Activated T-cell treated with anti-CD3 and anti-CD28 coated beads, Interleukin-2, amount 50 U/mL, for 4 hours (primary cell): ENCODE results near the gene IMP4. TPM values are rescaled to one million over a fixed set of nuclear protein-coding genes. Genes with fewer than 3 reads are reported as not detected.
"Not testable (repeated sequence)": the region's sequence is repeated elsewhere in the genome, so short reads cannot be mapped to it uniquely, and the experiment has no call there.

ENCODE experiments used
- ATAC-seq, 2 donors: fragments of 200-7000 bp; cut with Tn5 transposase; one replicate each; pipeline ENCODE4 v1.10.0; 2021
- DNase-seq: peaks from one replicate; pipeline ENCODE4 v3.0.0-alpha.2; 2020
- H3K27me3 Mint-ChIP-seq: one replicate; pipeline ENCODE4 v1.8.0; 2021; ENCODE audit warnings: low read depth, mixed read lengths
- H3K36me3 Mint-ChIP-seq: one replicate; pipeline ENCODE4 v1.8.0; 2022; ENCODE audit warnings: mixed read lengths; ENCODE audit not compliant: insufficient read depth
- H3K4me1 Mint-ChIP-seq: one replicate; pipeline ENCODE4 v1.8.0; 2021; ENCODE audit warnings: low read depth, mixed read lengths
- H3K4me3 Mint-ChIP-seq: one replicate; pipeline ENCODE4 v1.8.0; 2021; ENCODE audit warnings: mild to moderate bottlenecking, moderate library complexity, mixed read lengths
- H3K9me3 Mint-ChIP-seq: one replicate; pipeline ENCODE4 v1.8.0; 2021; ENCODE audit warnings: mixed read lengths
- total RNA-seq, 3 donors: library from RNA; stranded (reverse); gene quantifications; one replicate each; pipeline ENCODE4 v1.2.1, GENCODE V29; 2021

Gene IMP4
- total RNA-seq, 3 donors from 2014 or later: 316 to 326 (median 319) TPM

DNA sequence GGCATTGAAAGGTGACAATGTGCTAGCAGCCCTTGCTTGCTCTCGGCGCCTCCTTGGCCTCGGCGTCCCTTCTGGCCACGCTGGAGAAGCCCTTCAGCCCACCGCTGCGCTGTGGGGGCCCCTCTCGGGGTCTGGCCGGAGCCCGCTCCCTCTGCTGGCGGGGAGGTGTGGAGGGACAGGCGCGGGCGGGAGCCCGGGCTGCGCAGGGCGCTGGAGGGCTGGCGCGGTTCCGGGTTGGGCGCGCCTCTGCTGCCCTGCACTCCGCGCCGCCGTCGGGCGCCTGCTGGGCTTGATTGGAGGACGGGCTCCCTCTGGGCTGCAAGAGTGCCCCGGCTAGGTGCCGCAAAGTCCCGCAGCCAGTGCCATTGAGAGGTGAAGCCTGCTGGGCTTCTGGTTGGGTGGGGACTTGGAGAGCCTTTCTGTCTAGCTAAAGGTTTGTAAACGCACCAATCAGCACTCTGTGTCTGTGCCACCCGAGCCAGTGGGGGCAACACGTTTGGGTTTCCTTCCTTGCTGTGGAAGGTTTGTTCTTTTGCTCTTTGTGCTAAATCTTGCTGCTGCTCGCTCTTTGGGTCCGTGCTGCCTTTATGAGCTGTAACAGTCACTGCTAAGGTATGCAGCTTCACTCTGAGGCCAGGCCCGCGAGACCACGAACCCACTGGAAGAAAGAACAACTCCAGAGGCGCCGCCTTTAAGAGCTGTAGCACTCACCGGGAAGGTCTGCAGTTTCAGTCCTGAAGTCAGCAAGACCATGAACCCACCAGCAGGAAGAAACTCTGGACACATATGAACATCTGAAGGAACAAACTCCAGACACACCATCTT, 14.8 kb upstream of the IMP4 start:
- H3K27me3 Mint-ChIP-seq: peaks cover 48% of the 10 kb centered on the region
- H3K4me3 Mint-ChIP-seq: no peak overlapping the region
- H3K36me3 Mint-ChIP-seq: no peaks in the 10 kb centered on the region
- H3K9me3 Mint-ChIP-seq: no peaks in the 10 kb centered on the region
- ATAC-seq (no peak), DNase-seq (no peak)
- peaks cover 6% of the 10 kb centered on the region for H3K4me1 Mint-ChIP-seq

DNA sequence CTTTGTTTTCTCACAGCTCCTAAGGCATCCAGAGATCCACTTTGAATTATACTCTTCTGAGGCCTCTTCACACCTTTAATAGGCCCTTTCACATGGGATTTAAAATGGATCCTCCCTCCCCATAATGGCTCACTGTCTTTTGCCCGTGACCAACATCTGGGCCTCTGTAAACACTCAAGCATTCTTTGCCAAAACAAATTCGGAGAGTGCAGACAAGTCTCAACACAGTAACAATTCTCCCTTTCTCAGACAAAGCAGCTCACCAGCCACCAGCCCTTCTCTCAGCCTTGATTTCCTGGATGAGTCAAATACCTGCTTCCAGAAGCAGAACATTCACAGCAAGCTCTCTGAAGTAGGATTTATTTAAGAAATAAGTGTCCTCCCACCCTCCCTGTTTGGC, 14.0 kb upstream of the IMP4 start:
- no peaks in the 10 kb centered on the region for H3K9me3 Mint-ChIP-seq
- peaks cover 6% of the 10 kb centered on the region for H3K4me1 Mint-ChIP-seq
- no peak for DNase-seq
- H3K36me3 Mint-ChIP-seq: no peaks in the 10 kb centered on the region
- H3K4me3 Mint-ChIP-seq: no peak overlapping the region
- no peak for ATAC-seq
- peaks cover 48% of the 10 kb centered on the region for H3K27me3 Mint-ChIP-seq

DNA sequence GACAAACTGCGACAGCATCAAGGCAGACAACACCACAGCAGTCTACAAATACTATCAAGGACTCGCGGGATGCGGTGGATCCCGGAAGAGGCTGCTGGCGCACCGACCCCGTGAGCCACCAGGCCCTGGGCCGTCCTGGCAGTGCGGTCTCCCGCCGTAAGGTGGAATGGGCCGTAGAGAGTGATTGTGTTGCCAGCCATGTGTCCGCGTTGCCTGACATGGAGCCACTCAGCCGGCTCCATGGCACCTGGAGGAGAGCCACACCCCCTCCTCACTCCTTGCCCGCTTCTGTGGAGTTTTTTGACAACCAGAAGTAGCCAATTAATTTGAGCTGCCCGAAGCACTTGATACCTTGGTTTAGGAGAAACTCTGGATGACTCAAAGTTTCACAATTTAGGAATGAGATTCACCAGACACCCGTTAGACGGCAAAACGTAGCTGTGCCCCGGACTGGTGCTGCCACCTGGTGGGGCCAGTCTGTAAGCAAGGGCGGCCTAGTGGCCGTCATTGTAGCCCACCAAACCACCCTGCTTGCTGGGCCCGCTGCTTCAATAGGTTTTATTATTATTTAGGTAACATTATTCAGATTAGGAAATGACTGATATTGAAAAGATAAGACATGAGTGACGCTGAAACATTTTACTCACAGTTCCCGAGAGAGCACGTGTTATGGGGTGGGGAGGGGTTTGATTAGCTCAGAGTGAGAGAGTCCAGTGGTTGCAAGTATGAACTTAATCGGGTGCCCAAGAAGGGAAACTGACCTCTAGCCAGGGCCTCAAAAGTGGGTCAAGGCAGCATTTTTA, 10.2 kb upstream of the IMP4 start:
- peaks cover 36% of the 10 kb centered on the region for H3K27me3 Mint-ChIP-seq
- peak; percentile 65 for DNase-seq
- H3K36me3 Mint-ChIP-seq: no peaks in the 10 kb centered on the region
- ATAC-seq: peak; percentile 87 to 90
- H3K4me3 Mint-ChIP-seq: peak overlapping the region; percentile 57
- peaks cover 6% of the 10 kb centered on the region for H3K4me1 Mint-ChIP-seq
- no peaks in the 10 kb centered on the region for H3K9me3 Mint-ChIP-seq

DNA sequence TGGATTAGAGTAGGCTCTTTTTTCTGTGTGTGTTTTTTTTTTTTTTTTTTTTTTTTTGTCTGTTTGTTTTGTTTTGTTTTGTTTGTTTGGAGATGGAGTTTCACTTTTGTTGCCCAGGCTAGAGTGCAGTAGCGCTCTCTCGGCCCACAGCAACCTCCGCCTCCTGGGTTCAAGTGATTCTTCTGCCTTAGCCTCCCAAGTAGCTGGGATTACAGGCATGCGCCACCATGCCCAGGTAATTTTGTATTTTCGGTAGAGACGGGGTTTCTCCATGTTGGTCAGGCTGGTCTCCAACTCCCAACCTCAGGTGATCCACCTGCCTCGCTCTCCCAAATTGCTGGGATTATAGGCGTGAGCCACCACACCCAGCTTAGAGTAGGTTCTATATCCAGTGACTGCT, 9.4 kb upstream of the IMP4 start:
- peaks cover 34% of the 10 kb centered on the region for H3K27me3 Mint-ChIP-seq
- not testable (repeated sequence) for H3K9me3 Mint-ChIP-seq, H3K36me3 Mint-ChIP-seq, H3K4me3 Mint-ChIP-seq, H3K4me1 Mint-ChIP-seq, DNase-seq, ATAC-seq

DNA sequence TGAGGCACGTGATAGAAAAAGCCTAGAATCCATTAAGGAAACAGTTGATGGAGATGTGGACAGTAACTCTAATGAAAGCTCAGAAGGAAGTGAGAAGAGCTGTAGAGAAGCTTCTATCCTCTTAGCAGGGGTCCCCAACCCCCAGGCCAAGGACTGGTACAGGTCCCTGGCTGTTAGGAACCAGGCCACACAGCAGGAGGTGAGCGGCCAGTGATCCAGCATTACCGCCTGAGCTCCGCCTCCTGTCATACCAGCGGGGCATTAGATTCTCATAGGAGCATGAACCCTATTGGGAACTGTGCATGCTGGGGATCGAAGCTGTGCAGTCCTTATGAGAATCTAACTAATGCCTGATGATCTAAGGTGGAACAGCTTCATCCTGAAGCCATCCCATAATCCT, 8.7 kb upstream of the IMP4 start:
- H3K36me3 Mint-ChIP-seq: peaks cover 9% of the 10 kb centered on the region
- DNase-seq (no peak), ATAC-seq (no peak)
- no peaks in the 10 kb centered on the region for H3K9me3 Mint-ChIP-seq
- H3K4me1 Mint-ChIP-seq: peaks cover 6% of the 10 kb centered on the region
- no peak overlapping the region for H3K4me3 Mint-ChIP-seq
- peaks cover 26% of the 10 kb centered on the region for H3K27me3 Mint-ChIP-seq

DNA sequence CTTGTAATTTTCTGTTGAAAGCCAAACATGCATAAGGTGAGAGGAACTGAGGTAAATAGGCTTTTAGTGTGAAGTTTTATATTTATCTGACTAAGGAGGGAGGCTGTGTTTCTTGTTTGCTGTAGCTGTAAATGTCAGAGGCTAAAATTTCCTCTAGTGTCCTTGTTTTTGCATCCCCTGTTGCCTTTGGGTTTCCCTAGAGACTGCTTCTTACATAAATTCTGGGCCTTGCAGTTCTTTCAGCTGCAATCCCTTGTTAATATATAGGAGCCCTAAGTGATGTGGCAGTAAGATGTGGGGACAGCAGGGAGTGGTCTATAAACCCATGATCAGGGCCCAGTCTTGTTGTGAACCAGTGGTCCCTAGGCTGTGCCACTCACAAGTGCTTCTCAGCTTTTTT, 7.5 kb upstream of the IMP4 start:
- Mint-ChIP-seq H3K36me3 (peaks cover 19% of the 10 kb centered on the region), H3K4me3 (no peak overlapping the region), H3K4me1 (peaks cover 6% of the 10 kb centered on the region), H3K27me3 (peaks cover 22% of the 10 kb centered on the region), H3K9me3 (no peaks in the 10 kb centered on the region)
- DNase-seq: no peak
- ATAC-seq: no peak

DNA sequence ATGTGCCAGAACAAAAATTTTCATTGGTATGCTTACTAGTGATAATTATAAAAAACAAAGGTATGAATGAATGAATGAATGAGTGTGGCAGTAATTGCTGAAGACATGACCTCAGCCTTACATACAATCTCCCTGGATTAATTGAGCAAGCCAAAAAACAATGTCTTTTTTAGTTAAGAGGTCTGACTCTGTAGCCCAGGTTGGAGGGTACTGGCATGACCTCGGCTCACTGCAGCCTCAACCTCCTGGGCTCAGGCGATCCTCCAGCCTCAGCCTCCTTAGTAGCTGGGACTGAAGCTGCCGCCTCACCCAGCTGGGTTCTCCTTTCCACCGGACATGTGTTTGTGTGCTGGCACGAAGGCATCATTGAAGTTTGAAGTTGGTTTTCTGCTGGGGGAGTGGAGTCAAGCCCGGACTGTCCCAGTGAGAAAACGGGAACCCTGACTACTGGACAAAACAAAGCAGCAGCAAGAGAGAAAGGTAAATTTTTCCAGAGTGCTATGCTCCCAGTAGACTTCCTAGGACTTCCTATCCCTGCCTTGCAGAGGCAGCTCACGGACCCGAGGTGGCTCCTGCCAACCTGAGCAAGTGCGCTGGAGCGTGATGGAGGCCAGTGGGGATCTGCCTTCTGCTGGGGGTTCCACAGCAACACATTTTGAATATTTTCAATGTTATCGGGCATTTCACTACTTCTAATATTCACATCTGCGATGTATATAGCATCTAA, 6.4 kb upstream of the IMP4 start:
- peaks cover 14% of the 10 kb centered on the region for H3K27me3 Mint-ChIP-seq

DNA sequence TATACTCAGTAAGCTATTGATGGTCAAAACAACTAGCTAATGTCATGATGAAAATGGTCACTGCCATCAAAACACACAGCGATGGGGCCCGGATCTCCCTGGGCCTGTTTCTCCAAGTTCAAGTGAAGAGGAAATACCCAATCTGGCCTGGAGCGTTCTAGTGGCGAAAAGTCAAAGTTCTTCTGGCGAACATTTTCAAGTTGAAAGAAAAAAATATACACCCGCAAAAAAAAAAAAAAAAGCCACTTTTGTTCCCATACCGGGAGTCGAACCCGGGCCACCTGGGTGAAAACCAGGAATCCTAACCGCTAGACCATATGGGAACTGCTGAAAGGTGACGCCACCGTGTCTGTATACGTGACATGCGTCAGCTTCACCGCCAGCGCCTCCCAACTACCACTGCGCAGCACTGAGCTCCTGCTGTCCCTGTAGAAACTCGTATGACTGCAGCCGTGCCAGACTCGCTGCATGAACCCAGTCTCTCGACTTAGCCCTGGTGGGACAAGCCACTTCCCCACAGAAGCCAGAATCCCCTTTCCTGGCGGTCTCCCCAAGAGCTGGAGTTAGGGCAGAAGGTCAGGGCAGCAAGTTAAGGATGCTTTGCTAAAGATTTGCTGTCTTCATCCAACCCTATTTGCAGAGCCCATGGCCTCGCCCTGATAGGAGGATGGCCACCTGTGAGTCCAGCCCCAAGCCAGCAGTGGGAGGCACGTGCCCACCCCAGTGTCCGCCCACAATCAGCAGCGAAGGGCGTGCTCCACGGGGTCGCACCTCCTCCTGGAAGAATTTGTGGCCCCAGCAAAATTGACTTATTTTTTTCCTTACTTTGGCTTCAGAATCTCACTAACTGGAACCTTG, 5.6 kb upstream of the IMP4 start:
- peaks cover 8% of the 10 kb centered on the region for H3K27me3 Mint-ChIP-seq
- H3K9me3 Mint-ChIP-seq: no peaks in the 10 kb centered on the region
- peaks cover 18% of the 10 kb centered on the region for H3K4me1 Mint-ChIP-seq
- ATAC-seq (no peak), DNase-seq (peak; percentile 27)
- peaks cover 21% of the 10 kb centered on the region for H3K36me3 Mint-ChIP-seq
- no peak overlapping the region for H3K4me3 Mint-ChIP-seq

More for the DNA sequence above, 6.4 kb upstream of the IMP4 start:
- DNase-seq (no peak), ATAC-seq (no peak)
- no peak overlapping the region for H3K4me3 Mint-ChIP-seq
- no peaks in the 10 kb centered on the region for H3K9me3 Mint-ChIP-seq
- peaks cover 14% of the 10 kb centered on the region for H3K4me1 Mint-ChIP-seq
- H3K36me3 Mint-ChIP-seq: peaks cover 21% of the 10 kb centered on the region

DNA sequence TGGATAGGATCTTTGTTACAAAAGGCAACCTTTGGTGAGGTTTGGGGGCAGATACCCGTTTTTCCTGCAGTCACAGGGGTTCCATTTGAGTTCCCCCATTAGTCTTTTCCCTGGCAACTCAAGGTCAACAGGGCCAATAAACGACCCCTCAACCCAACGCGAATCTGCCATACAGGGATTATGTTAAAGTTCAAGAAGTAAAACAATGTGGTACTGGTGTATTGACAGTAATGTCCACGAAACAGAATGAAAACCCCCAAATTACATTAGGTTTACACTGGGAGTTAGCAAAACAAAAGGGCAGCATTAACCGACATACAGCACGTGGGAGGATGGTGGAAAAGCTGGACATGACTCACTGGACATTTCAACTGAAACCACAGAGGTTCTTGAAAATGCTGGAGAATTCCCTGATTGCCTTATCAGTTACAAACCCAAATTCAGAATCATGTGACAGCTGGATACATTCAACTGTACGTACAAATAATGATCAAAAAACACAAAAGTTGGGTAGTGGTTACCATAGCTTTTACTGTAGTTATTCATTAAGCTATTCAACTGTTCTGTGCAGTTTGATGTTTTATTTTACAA, 4.9 kb upstream of the IMP4 start:
- H3K4me1 Mint-ChIP-seq: peaks cover 14% of the 10 kb centered on the region
- no peak for DNase-seq
- peaks cover 21% of the 10 kb centered on the region for H3K36me3 Mint-ChIP-seq
- ATAC-seq: no peak
- no peaks in the 10 kb centered on the region for H3K9me3 Mint-ChIP-seq
- H3K4me3 Mint-ChIP-seq: no peak overlapping the region
- H3K27me3 Mint-ChIP-seq: peaks cover under 1% of the 10 kb centered on the region

DNA sequence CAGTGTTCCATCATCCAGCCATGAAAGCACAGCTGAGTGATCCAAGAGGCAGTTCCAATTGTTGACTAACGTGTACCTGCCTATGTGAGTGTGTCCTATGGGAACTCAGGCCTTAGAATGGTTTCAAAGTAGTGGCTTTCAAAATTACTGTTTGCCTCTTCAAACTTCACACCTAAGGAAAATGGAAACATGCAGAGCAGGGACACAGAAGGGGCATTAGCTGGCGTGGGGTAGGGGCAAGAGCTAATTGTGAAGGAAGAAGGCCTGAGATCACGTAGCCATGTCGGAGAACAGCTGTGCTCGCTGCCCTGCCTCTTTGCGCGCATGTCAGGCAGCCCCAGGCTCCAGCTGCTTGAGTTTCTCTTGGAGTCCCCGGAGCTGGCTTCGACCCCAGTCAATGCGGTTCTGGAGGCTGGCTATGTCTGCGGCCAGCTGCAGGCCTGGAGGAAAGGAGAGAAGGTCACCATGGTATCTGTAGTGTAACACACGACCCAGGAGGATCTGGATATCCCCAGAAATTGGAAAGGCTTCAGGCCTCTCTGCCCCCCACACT, 3.8 kb upstream of the IMP4 start:
- ATAC-seq (no peak), DNase-seq (no peak)
- peak overlapping the region; percentile 7 for H3K4me3 Mint-ChIP-seq
- peaks cover 16% of the 10 kb centered on the region for H3K4me1 Mint-ChIP-seq
- no peaks in the 10 kb centered on the region for H3K9me3 Mint-ChIP-seq
- H3K36me3 Mint-ChIP-seq: peaks cover 21% of the 10 kb centered on the region
- H3K27me3 Mint-ChIP-seq: no peaks in the 10 kb centered on the region

DNA sequence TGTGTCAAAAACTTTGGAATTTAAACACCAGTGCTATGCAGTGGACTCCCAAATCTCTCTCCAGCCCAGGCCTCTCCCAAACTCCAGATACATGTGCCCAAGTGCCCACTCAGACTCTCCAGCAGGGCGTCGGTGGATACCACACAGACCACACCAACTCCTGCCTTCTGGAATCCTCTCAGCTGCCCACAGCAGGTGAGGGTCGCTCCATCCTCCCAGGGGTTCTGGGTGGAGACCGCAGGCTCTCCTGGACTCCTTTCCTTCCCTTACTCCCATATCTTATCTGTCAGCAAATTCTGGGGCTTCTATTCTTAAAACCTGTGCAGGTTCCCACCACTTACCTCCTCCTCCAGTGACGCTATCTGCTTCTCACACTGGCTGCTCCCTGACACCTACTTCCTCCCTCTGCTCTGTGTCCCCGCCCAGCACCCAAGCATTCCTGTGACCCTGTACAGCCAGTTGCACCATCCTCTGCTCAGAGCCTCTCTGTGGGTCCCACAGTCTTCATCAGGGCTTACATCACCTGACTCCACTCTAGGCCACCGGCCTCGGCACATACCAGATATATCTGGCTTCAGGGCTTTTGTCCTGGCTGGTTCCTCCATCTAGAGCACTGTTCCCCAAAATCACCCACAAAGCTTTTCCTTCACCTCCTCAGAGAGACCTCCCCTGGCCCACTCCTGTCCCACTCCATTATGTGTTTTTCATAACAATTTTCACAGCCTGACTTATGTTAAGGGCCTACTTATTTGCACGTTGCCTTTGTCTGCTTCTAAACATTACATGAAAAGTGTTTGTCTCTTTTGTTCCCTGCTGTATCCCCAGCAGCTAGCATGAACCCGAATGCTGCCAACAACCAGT, 2.6 kb upstream of the IMP4 start:
- H3K36me3 Mint-ChIP-seq: peaks cover 30% of the 10 kb centered on the region
- peaks cover 22% of the 10 kb centered on the region for H3K4me1 Mint-ChIP-seq
- H3K9me3 Mint-ChIP-seq: no peaks in the 10 kb centered on the region
- DNase-seq (no peak), ATAC-seq (no peak)
- no peak overlapping the region for H3K4me3 Mint-ChIP-seq
- H3K27me3 Mint-ChIP-seq: no peaks in the 10 kb centered on the region

DNA sequence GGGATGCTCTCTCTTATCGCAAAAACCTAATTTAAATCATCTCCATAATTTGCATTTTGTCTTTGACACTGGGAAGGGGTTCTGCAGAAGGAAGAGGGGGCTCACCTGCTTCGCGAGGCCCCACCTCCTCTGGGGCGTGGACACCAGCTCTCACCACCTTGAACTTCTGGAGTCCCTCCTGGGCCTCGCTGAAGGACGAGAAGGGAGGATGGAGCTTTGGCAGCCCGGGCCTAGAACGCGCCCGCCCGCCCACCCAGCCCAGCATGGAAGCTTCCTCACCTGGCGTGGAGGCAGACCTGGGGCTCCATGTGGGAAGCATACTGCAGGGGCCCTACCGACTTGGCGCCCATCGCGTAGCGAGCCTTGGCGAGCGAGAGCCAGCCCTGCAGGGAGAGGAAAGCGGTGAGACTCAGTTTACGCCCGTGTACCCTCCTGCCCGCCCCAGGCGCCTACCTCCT, 1.1 kb upstream of the IMP4 start:
- peaks cover 26% of the 10 kb centered on the region for H3K4me1 Mint-ChIP-seq
- no peaks in the 10 kb centered on the region for H3K27me3 Mint-ChIP-seq
- ATAC-seq (no peak), DNase-seq (no peak)
- peaks cover 45% of the 10 kb centered on the region for H3K36me3 Mint-ChIP-seq
- H3K4me3 Mint-ChIP-seq: peak overlapping the region; percentile 98
- no peaks in the 10 kb centered on the region for H3K9me3 Mint-ChIP-seq
